Panc1 (cell line): ENCODE measurements around the gene NRBP1.

Source experiments
- CTCF ChIP-seq: fragments of 450-650 bp; IDR thresholded peaks from 2 replicates; pipeline ENCODE4 v1.5.1; 2017; ENCODE audit warnings: mild to moderate bottlenecking
- POLR2AphosphoS5 ChIP-seq: IDR thresholded peaks from 2 replicates; pipeline ENCODE4 v1.6.1; 2012; ENCODE audit warnings: mild to moderate bottlenecking, low read depth, low read length, moderate library complexity
- REST ChIP-seq, 2 experiments: IDR thresholded peaks; 2 replicates each; pipeline ENCODE4 v1.6.1; 2011 to 2012; ENCODE audit warnings: low read depth in 2 of 2, control low read depth in 1 of 2, low read length in 1 of 2, mild to moderate bottlenecking in 1 of 2, moderate library complexity in 1 of 2; ENCODE audit not compliant: insufficient read depth in 1 of 2
- SIN3A ChIP-seq: IDR thresholded peaks from 2 replicates; pipeline ENCODE4 v1.6.1; 2012; ENCODE audit warnings: low read depth, mild to moderate bottlenecking, low read length, moderate library complexity, borderline replicate concordance; ENCODE audit not compliant: insufficient read depth
- TCF7L2 ChIP-seq: IDR thresholded peaks from 2 replicates; pipeline ENCODE4 v1.6.1; 2011; ENCODE audit warnings: mild to moderate bottlenecking, low read depth, low read length, inconsistent platforms

- TF ChIP-seq REST (IDR thresholded peaks at IDR 0.05; ENCODE audit: insufficient read depth in 1 of 2, low read depth in 2 of 2, low read length in 1 of 2) (no peak), CTCF (no peak), POLR2AphosphoS5 (no peak), SIN3A (no peak), TCF7L2 (peak; percentile 98)
Measured at GRCh38 chr2:27428978-27429541, 629 bp downstream of the NRBP1 start.
